HS-5 (cell line): ENCODE results near the gene C10orf67.

Experiments
- DNase-seq: peaks from one replicate; pipeline ENCODE4 v3.0.0-alpha.2; 2012; ENCODE audit warnings: low read depth

C10orf67 gene

DNA sequence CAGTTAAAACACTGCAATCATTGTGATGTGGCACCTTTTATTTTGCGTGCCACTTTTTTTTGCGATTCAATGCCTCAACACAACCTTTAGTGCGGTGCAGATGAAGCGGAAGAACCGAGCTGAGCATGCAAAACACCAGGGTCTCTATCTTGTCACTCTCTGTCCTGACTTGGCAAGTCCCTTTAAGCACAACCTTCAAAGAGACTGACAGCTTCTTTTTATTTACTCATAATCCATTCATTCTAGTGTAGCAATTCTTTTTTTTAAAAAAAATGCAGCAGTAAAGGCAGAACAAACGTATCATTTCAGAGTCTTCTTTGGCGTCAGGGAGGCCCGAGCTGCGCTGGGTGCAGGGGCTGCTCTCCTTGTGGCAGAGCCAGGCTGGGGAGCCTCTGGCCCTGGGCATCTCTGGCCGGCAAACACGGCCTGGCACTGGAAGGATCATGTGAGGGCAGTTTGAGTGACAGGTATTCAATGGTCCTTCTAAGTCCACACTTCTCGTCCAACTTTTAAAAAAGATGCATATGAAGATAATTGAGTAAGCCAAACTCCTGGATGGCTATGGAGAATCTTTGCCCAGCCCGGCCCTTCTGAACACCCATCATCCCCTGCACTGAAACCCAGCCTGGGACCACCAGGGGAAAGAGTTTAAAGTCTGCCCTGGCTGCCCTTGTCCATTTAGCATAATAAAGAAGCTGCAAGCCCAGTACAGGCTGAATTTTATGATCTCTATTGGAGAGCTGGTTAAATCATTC is 148.6 kb downstream of the C10orf67 start:
- no peak for DNase-seq

DNA sequence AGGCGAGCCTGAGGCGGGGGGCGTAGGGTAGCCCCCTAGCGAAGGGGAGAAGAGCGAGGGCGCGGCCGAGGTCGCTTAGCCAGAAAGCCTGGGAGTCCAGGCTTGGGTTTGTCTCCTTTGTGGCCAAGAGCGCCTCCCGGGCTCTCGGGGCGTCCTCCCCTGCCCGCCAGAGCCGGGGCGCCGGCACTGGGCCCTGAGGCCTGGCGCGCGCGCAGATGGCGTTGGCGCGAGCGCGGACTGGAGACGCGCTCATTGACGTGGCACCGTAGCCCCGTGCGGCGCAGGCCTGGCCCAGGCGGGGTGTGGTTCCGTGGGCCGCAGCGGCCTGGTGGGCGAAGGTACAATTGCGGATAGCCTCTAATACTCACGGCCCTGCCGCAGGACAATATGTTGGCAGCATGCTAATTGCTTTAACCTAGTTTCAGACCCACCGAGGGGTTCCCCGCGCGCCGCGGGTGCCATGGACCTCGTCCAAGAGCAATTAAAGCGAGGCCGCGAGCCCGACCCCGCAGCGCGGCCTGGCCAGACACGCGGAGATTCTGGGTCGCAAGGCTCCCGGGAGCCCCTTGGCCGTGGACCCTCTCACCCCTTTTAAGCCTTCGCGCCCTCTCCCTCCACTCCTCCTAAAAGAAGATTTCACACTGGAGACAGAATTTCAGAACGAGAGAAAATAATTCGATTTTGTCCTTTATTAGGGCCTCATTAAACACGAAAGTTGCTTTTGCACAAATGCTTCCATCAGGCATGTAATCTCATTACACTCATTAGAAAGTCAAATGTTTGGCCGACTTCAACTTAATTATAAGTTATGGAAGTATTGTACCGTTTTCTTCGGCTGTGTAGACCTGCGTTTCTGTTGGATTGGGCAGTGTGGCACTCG is 149.4 kb downstream of the C10orf67 start:
- DNase-seq: no peak

DNA sequence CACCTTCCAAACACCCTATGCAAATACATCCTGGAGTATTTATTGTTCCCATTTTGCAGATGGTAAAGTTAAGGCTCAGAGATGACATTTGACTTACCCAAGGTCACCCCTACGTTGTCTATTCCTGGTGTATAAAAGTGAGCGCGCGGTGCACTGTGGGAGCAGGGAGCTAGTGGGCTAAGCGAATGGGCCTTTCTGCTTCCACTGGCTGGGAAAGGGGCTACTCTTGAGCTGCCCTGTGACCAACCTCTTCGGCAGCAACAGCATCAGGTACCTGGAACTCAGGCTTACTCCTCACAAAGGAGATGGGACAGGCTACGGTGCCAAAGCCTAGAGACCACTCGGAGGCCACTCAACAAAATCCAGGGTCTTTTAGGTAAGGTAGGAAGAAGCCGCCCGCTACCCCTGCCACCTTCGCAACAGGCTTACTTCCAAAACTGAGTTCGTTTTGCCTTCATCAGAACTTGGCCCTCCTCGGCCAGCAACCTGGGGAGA is 150.1 kb downstream of the C10orf67 start:
- DNase-seq: no peak

DNA sequence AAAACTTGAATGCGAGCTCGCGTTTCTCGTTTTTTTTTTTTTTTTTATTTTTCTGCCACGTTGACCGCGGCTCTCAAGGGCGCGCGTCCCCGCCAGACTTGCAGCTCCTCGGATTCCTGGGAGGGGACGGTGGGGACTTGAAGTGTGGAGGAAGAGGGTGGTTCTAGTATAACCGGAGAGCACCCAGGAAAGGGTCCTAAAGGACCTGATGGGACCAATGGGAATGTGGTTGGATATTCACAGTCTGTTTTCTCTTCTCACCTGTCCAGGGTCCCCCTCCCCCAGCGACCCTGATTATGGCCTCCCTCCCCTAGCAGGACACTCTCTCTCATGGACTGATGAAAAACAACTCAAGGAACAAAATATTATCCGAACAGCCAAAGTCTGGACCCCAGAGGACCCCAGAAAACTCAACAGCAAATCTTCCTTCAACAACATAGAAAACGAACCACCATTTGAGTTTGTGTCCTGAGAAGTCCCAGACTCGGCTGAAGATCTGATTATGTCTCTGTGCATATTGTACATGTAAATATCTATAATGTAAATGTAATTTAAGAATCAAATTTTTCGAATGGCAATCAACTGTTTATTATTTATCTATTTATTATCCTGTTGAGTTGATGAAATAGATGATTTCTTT is 151.0 kb downstream of the C10orf67 start:
- no peak for DNase-seq

DNA sequence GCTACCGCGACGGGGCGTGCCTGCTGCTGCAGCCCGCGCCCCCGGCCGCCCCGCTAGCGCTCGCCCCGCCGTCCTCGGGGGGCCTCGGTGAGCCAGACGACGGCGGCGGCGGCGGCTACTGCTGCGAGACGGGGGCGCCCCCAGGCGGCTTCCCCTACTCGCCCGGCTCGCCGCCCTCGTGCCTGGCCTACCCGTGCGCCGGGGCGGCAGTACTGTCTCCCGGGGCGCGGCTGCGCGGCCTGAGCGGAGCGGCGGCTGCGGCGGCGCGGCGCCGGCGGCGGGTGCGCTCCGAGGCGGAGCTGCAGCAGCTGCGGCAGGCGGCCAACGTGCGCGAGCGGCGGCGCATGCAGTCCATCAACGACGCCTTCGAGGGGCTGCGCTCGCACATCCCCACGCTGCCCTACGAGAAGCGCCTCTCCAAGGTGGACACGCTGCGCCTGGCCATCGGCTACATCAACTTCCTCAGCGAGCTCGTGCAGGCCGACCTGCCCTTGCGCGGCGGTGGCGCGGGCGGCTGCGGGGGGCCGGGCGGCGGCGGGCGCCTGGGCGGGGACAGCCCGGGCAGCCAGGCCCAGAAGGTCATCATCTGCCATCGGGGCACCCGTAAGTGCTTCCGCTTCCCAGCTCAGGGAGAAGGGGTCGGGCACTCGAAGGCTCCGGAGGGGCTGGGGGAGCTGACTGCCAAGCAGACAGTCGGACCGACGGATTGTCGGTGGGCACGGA is 151.7 kb downstream of the C10orf67 start:
- no peak for DNase-seq

DNA sequence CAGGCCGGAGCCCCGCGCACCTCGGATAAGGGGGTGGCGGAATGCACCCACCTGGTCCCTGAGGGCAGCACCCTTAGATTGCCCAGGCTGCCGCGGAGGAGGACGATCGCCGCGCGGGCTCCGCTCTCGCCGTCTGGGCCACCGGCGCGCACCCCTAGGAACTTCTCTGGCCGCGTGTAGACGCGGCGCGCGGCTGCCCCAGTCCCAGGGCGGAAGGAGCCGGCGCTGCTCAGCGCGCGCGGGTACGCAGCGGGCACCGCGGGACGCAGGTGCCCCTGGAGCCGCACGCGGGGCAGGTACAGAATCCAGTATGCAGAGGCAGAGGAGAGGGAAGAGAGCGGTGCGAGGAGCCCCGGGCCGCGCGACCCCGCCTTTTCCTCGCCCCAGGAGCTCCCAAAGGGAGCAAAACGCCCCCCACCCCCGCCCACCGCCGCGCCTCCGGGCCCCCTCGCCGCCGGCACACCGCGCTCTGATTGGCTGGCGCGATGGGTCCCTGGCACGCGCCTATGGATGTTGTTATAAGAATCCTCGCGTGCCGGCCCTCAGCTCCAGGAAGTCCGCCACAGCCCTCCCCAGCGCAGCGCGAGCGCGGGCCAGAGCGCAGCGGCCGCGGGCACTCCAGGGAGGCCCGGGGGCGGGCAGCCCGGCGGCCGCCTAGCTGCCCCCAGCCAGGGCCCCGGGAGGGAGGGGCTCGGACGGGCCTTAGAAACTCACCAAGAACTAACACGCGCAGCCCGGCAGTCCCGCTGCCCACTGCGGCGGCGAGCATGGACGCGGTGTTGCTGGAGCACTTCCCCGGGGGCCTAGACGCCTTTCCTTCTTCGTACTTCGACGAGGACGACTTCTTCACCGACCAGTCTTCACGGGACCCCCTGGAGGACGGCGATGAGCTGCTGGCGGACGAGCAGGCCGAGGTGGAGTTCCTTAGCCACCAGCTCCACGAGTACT is 152.6 kb downstream of the C10orf67 start, which contains the start of gene PTF1A:
Gene PTF1A (plus strand): TSS at position 549 of the 948 bp plus-strand sequence. CDS start 219 bp downstream, at position 768.
- no peak for DNase-seq

DNA sequence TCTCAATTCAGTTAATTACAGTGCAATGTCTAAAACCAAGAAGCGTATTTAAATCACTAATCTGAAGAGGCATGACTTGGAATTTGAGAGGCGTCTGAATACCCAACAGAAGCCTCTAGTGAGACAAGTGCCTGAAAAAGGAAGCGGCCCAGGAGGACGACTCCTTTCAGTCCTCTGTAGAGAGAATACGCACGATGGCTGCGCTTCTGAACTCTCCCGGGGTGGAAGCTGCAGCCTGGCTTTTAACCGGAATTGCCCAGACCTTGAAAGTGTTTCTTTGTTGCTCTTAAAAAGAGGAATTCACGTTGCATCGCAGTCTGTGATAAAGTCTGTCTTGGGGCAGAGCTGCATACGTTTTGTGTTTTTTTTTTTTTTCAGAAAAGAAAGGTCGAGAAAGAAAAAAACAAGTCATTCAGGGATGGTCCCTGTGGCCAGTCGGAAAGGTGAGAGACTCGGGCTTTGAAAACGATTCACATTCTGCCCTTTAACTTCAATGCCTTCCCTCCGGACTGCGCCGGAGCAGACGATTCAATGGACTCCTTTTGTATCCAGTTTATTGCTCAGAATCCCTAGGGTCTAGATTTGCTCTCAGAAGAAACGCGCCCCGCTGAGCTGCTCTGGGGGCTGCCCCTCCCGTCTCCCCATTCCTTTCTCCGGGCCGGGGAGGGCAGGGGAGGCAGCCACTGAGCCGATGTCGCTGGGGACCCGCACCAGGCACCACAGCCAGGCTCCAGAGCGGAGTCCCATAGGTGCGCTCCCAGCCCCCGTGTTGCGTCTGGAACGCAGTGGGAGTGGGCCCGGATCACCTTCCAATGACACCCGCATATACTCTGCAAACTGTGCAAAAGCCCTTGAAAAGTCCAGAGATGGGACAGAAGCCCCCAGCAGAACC is 153.5 kb downstream of the C10orf67 start:
- no peak for DNase-seq

DNA sequence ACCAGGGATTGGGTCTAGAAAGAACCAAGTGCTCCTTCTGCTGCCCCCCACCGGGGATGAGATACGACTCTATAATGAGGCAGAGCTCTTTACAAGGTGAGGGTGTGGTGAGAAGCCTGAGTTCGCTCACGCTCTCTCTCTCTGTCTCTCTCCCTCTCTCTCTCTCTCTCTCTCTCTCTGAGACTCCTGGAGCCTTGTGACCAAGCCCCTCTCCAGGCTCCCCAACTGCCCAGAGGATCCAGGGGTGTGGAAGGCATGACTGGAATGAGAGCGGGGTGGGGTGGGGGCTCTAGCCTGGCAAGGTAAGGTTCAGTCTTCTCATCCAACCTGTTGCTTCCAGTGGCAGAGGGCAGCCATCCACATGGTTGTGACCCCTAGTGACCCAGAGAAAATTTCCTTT is 155.6 kb downstream of the C10orf67 start:
- no peak for DNase-seq

DNA sequence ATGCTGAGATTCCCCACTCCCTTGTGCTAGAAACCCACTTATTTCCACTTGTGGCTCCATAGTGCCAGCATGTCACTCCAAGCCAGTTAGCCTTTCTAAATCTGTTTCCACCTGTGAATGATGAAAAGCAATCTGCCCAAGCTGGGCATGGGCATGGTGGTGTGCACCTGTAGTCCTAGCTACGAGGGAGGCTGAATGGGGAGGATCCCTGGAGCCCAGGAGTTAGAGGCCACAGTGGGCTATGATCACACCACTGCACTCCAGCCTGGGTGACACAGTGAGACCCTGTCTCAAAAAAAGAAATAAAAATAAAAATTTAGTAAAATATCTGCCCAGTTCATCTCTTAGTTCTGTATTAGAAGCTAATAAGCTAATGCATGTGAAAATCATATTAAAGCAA is 157.4 kb downstream of the C10orf67 start:
- DNase-seq: no peak

DNA sequence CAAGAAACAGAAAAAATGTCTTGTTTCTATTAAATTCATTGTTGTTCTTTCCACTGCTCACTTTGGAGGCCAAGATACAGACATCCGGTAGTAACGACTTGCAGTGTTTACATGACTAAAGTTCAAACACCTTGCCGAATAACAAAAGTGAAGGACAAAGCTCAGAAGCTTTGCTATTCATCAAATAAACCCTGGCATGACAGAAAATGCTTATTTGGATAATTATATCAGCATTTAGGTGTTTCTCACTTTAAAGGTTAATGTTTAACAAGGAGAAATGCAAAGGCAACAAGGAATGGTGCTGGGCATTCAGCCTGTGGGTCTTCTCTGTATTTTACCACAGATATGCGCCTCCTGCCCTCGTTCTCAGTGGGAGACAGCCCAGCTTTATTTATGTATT is 157.9 kb downstream of the C10orf67 start:
- DNase-seq: no peak

DNA sequence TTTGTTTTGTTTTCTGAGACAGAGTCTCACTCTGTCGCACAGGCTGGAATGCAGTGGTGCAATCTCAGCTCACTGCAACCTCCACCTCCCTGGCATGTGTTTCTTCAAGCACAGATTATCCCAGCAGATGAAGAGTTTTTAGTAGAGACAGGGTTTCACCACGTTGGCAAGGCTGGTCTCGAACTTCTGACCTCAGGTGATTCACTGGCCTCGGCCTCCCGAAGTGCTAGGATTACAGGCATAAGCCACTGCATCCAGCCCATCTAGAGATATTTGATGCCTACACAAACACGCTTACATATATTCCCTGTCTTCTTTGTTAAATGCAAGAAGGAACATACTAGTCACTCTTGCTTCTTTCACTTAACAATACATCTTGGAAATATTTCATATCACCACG is 158.4 kb downstream of the C10orf67 start:
- DNase-seq: no peak

DNA sequence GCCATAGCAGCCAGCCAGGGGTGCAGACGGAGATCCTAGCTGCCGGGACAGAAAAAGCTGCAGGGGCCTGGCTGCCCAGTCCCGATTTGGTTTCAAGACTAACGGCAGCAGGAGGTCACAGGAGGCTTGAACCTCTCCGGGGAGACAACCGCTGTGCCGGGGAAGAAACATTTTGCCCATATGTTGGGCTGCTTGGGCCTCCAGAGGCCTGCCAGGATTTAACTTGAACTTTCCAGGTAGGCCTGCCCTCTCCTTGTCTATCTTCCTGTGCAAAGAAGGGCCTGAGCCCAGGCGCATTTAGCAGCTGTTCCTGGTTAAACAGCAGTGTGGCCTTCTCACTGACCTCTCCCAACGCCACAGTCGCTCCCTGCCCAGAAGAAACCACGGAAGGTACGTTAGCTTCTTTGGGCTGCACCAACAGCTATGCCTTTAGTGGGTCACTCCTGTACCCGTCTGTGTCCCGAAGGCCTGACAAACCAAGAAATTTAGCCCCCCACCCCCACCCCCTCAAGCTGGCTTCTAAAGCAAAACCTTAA is 169.6 kb downstream of the C10orf67 start:
- DNase-seq: no peak

DNA sequence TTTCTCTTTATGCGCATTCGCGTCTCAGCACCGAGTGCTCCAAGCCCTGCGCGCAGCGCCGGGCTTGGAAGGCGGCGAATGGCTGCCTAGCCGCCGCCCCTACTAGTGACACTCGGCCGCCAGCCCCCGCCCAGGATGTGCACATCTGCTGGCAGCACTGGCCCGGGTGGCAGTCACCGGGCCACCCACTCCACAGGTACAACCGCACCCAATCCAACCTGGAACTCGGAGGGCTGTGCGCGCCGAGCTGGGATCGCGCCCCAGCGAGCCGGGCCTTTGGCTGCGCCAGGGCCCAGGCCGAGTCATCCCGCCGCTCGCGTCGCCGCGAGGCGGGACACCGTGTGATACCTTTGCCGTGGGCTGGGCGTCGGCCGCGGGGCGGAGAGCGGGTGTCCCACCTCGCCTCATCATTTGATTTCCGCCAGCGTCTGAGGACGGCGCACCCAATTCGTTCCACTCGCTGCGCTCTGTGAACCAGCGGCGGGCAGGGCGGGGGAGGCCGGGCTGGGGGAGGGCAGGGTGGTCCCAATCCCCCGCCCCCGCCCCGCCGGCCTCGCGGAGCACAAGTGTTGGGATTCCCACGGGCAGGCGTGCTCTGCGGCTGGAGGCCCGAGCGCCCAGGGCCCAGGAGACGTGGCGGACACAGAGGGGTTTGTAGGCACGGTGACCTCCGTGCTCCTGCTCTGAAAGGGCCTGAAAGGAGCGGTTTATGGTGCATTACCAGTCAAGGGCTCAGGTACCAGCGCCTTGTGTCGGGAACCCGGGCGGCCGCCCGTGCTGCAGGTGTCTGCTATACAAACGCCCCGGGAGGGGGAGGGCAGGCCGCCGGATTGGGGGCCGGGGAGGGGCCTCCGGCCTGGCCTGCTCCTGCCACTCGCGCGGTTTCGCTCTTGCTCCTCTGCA is 170.3 kb downstream of the C10orf67 start:
- DNase-seq: no peak

DNA sequence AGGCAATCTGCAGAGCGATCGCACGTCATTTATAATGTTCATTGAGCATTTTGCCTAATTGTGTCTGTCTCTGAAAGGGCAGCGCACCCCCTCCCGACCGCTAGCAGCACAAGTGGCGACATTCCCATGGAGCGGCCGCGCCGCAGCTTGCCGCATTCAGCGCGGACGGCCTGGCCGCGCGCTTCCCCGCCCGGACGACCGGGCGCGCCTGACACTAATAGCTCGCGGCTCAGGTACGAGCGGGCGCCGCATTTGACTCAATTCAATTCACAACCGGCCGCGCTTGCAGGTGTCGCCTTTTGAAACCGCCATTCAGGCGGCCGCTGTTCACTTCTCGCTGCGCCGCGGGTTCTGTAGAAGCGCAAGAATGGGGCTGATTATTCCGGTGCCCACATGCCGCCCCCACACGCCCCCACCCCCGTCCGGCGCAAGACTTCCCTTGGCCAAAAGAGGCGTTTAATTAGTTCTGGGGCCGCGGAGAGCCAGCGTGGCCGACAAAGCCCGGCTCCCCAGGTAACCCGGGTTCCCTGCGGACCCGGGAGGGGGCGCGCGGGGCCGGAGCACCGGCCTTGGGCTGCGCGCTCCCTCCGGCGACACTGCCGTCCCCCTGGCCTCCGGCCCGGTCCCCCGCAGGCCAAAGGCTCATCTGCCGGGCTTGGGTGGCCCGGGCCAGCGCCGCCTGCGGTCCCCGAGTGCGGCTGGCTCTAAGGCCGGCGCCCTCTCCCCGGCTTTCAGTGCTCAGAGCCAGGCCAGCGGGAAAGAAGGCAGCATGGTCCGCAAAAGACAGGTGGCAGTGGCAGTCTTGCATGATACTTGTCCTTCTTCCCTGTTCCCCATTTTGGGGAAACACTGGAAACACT is 171.2 kb downstream of the C10orf67 start:
- DNase-seq: no peak

DNA sequence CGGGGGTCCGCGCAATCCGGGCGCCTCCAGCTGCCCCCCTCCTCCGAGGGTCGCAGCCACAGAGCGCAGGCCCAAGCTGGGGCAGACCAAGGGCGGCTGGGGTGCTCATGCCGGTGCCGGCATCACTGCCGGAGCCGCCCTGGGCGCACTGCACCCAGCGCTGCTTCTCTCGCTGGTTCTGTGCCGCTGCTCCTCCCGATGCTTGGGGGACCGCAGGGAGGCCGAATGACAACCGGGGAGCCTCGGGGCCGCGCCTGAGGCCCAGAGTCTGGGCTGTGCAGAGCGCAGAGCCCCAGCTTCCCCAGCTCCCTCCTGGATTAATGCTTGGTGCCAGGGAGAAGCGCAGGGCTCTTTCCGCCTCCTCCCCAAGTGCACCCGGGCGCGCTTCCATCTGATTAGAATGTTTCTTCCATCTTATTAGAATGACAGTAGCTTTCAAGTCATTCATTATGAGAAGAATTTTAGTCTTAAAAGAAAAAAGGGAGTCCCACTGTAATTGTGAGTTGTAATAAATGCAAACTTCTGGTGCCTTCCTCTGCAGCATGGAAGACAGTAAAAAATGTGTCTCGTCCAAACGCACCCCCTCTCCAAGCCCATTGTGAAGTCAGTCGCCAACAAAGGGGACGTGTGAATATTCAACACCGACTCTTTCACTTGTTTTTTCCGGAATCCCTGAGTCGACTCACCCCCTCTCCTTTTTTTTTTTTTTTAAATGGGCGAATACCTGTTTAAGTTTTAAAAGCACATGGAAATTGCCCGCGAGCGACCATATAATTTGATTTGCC is 172.0 kb downstream of the C10orf67 start:
- DNase-seq: no peak

DNA sequence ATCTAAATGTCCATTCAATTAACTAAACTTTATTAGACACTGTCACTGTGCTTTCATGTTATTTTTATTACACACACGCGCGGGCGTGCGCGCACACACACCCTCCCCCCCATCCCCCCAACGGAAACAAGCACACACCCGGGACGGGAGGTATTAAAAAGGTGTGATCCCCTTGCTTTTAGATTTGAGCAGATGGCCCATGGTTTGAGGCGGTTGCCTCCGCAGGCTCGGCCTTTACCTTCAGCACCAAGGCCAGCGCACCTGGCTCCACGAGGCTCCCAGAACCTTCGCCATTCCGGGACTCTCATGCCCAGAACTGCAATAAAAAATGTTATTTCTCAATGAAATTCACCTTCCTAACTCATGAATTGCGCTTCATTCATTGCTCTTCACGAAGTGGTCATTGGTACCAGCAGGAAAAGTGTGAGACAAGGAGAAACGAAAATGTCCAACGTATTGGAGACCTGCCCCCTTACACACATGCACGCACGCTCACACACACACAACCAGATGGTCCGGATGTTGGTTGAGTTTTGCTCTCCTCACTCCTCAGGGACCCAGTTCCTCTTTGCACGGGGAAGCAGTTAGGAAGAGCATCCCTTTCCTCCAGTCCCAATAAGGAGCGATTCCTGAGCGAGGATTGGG is 173.2 kb downstream of the C10orf67 start:
- no peak for DNase-seq
